Measurements from ENCODE around the gene PBX3.

The PBX3 gene

DNA sequence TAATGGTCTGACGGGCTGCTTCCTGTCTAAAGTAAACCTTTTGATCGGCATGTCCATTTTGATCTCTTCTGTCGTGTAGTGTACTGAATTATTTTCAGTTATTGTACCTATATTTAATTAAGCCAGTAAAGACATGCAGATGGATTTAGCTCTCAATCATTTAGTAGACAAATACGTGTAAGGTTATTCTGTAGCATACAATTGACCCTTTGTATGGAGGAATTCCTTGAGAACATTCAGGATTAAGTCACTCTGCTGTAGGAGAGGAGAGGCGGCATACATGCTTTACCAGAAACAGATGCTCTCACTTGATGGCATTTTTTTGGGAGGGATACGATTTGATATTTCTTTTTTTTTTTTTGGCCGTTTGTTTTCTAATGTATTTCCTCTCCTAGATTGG lies 141.0 kb downstream of the PBX3 start:
- H3K9me2 ChIP-seq (replicated peaks; ENCODE audit: control insufficient read depth, low read length): no peaks in the 10 kb centered on the region
- no peaks in the 10 kb centered on the region for H3K36me3 ChIP-seq (ENCODE audit: control insufficient read depth, low read length)
- H3K4me3 ChIP-seq (ENCODE audit: low read length): no peak overlapping the region
- no peaks in the 10 kb centered on the region; the same call in 1 of the 2 replicates for H4K20me1 ChIP-seq (ENCODE audit: control insufficient read depth, insufficient read depth, low read depth, low read length)
- peaks cover 8% of the 10 kb centered on the region for H3K4me1 ChIP-seq (ENCODE audit: control insufficient read depth, low read length)
- peaks cover 11% of the 10 kb centered on the region for H3K27me3 ChIP-seq (ENCODE audit: control insufficient read depth, low read length)
- H3F3A ChIP-seq (ENCODE audit: control insufficient read depth, insufficient read depth): peaks cover 6% of the 10 kb centered on the region; the same call in 1 of the 2 replicates
- H3K27ac ChIP-seq (ENCODE audit: low read depth, low read length): no peak overlapping the region
- no peaks in the 10 kb centered on the region for H3K9me3 ChIP-seq (ENCODE audit: control insufficient read depth, insufficient read depth, low read length)
- H3K79me2 ChIP-seq (ENCODE audit: control insufficient read depth, low read length): peaks cover 23% of the 10 kb centered on the region
- TF ChIP-seq CTCF (IDR thresholded peaks at IDR 0.05; ENCODE audit: low read depth, low read length, poor library complexity, severe bottlenecking) (no peak), EZH2phosphoT487 (IDR thresholded peaks at IDR 0.05; ENCODE audit: borderline replicate concordance, low read length) (no peak)
- no peak overlapping the region for H3K4me2 ChIP-seq (ENCODE audit: low read length)

GRCh38 chr9:125889112-125889475 lies 141.9 kb downstream of the PBX3 start:
- H3K4me3 ChIP-seq (ENCODE audit: low read length): peak overlapping the region; percentile 67
- peaks cover 8% of the 10 kb centered on the region for H3K4me1 ChIP-seq (ENCODE audit: control insufficient read depth, low read length)
- H3K4me2 ChIP-seq (ENCODE audit: low read length): peak overlapping the region; percentile 52

DNA sequence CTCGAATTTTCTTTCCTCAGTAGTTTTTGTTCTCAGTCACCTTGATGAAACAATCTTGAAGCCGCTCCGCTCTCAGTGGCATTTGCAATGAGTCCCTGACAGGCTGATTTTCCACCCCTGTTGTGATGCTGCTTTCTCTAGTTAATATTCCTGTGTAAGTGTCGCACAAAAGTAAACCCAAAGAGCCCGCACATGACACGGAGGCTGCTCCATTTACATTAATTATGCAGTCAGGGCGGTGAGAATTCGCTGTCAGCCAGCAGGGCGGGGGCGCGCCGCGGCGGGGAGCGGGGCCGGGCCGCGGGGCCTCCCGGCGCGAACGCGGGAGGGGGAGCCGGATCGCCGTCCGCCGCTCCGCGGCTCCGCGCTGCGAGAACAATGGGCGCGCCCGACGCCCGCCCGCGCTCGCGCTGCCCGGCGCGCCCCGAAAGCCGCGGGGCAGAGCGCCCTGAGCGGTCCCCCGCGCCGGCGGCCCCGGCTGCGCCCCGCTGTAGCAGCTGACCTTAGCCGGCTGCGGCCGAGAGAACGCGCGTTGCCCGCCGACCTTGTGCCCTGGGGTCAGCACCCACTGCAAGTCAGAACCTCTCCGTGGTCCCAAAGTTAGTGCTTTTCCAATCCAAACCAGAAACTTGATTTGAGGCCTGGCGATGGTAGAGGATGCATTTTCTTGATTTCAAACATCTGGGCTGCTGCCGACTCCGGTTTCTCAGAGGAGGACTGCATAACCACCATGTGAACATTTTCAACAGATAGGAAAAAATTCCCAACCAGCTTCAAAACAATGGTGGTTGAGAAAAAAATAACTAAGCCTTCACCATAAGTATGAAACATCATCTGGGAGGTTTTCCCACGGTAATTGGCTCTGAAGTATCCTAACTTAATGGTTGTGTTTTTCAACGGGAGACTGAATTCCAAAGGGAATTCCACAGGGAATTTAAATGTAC lies 142.6 kb downstream of the PBX3 start:
- Histone ChIP-seq H3K9me3 (ENCODE audit: control insufficient read depth, insufficient read depth, low read length) (no peaks in the 10 kb centered on the region), H3F3A (ENCODE audit: control insufficient read depth, insufficient read depth) (peaks cover 5% of the 10 kb centered on the region; the same call in 1 of the 2 replicates), H3K4me3 (ENCODE audit: low read length) (peak overlapping the region; percentile 67), H3K4me1 (ENCODE audit: control insufficient read depth, low read length) (peaks cover 8% of the 10 kb centered on the region), H3K4me2 (ENCODE audit: low read length) (peak overlapping the region; percentile 53), H3K27ac (ENCODE audit: low read depth, low read length) (no peak overlapping the region), H3K27me3 (ENCODE audit: control insufficient read depth, low read length) (peaks cover 11% of the 10 kb centered on the region), H3K36me3 (ENCODE audit: control insufficient read depth, low read length) (no peaks in the 10 kb centered on the region), H3K9me2 (replicated peaks; ENCODE audit: control insufficient read depth, low read length) (no peaks in the 10 kb centered on the region), H3K79me2 (ENCODE audit: control insufficient read depth, low read length) (peaks cover 23% of the 10 kb centered on the region), H4K20me1 (ENCODE audit: control insufficient read depth, insufficient read depth, low read depth, low read length) (no peaks in the 10 kb centered on the region; the same call in 1 of the 2 replicates)
- TF ChIP-seq EZH2phosphoT487 (IDR thresholded peaks at IDR 0.05; ENCODE audit: borderline replicate concordance, low read length): no peak
- no peak for TF ChIP-seq CTCF (IDR thresholded peaks at IDR 0.05; ENCODE audit: low read depth, low read length, poor library complexity, severe bottlenecking)

More at GRCh38 chr9:125889112-125889475, 141.9 kb downstream of the PBX3 start:
- H3F3A ChIP-seq (ENCODE audit: control insufficient read depth, insufficient read depth): peaks cover 6% of the 10 kb centered on the region; the same call in 1 of the 2 replicates
- H3K79me2 ChIP-seq (ENCODE audit: control insufficient read depth, low read length): peaks cover 23% of the 10 kb centered on the region
- no peaks in the 10 kb centered on the region for H3K9me2 ChIP-seq (replicated peaks; ENCODE audit: control insufficient read depth, low read length)
- H3K27me3 ChIP-seq (ENCODE audit: control insufficient read depth, low read length): peaks cover 11% of the 10 kb centered on the region
- no peak overlapping the region for H3K27ac ChIP-seq (ENCODE audit: low read depth, low read length)
- TF ChIP-seq CTCF (IDR thresholded peaks at IDR 0.05; ENCODE audit: low read depth, low read length, poor library complexity, severe bottlenecking): no peak
- TF ChIP-seq EZH2phosphoT487 (IDR thresholded peaks at IDR 0.05; ENCODE audit: borderline replicate concordance, low read length): no peak
- H3K9me3 ChIP-seq (ENCODE audit: control insufficient read depth, insufficient read depth, low read length): no peaks in the 10 kb centered on the region
- H3K36me3 ChIP-seq (ENCODE audit: control insufficient read depth, low read length): no peaks in the 10 kb centered on the region
- no peaks in the 10 kb centered on the region; the same call in 1 of the 2 replicates for H4K20me1 ChIP-seq (ENCODE audit: control insufficient read depth, insufficient read depth, low read depth, low read length)
